HG03039 (cell line): Measurements from ENCODE around the gene DYNLT1.
"Not testable (repeated sequence)": the region's sequence is repeated elsewhere in the genome, so short reads cannot be mapped to it uniquely, and the experiment has no call there.

Experiments used
- ATAC-seq: cut with Tn5 transposase; IDR thresholded peaks from one replicate; pipeline ENCODE4 v1.9.1; 2021; ENCODE audit warnings: mild to moderate bottlenecking, moderate library complexity; ENCODE audit not compliant: unreplicated experiment

The DYNLT1 gene

GRCh38 chr6:158624684-158625682 lies 19.6 kb downstream of the DYNLT1 start:
- ATAC-seq, result no peak

GRCh38 chr6:158622545-158623190 lies 21.9 kb downstream of the DYNLT1 start:
- ATAC-seq, result no peak

- ATAC-seq, result no peak
Observed at GRCh38 chr6:158621694-158622544, 22.6 kb downstream of the DYNLT1 start.

- ATAC-seq, result no peak
Observed at GRCh38 chr6:158620963-158621693, 23.4 kb downstream of the DYNLT1 start.

- ATAC-seq, result no peak
Observed at GRCh38 chr6:158619922-158620801, 24.4 kb downstream of the DYNLT1 start.

GRCh38 chr6:158618289-158618688 lies 26.3 kb downstream of the DYNLT1 start:
- not testable (repeated sequence) for ATAC-seq

- ATAC-seq, result not testable (repeated sequence)
Observed at GRCh38 chr6:158614606-158615005, 29.9 kb downstream of the DYNLT1 start.

- ATAC-seq, result no peak
Observed at GRCh38 chr6:158611541-158612370, 32.8 kb downstream of the DYNLT1 start.

GRCh38 chr6:158611039-158611438 lies 33.5 kb downstream of the DYNLT1 start:
- ATAC-seq, result no peak

GRCh38 chr6:158610319-158610968 lies 34.1 kb downstream of the DYNLT1 start:
- ATAC-seq, result no peak

- no peak for ATAC-seq
Observed at GRCh38 chr6:158609455-158610155, 34.9 kb downstream of the DYNLT1 start.

GRCh38 chr6:158608221-158608620 lies 36.3 kb downstream of the DYNLT1 start:
- no peak for ATAC-seq

- no peak for ATAC-seq
Observed at GRCh38 chr6:158607411-158608170, 37.0 kb downstream of the DYNLT1 start.

- ATAC-seq, result no peak
Observed at GRCh38 chr6:158606935-158607334, 37.6 kb downstream of the DYNLT1 start.

GRCh38 chr6:158606011-158606410 lies 38.5 kb downstream of the DYNLT1 start:
- ATAC-seq, result not testable (repeated sequence)

- ATAC-seq, result no peak
Observed at GRCh38 chr6:158605266-158605878, 39.2 kb downstream of the DYNLT1 start.
